HuH-7.5 (cell line): ENCODE results near the gene FANCF.

Source experiments
- DNase-seq: peaks from one replicate; pipeline ENCODE4 v3.0.0; 2011; ENCODE audit warnings: low spot score

Gene FANCF

DNA sequence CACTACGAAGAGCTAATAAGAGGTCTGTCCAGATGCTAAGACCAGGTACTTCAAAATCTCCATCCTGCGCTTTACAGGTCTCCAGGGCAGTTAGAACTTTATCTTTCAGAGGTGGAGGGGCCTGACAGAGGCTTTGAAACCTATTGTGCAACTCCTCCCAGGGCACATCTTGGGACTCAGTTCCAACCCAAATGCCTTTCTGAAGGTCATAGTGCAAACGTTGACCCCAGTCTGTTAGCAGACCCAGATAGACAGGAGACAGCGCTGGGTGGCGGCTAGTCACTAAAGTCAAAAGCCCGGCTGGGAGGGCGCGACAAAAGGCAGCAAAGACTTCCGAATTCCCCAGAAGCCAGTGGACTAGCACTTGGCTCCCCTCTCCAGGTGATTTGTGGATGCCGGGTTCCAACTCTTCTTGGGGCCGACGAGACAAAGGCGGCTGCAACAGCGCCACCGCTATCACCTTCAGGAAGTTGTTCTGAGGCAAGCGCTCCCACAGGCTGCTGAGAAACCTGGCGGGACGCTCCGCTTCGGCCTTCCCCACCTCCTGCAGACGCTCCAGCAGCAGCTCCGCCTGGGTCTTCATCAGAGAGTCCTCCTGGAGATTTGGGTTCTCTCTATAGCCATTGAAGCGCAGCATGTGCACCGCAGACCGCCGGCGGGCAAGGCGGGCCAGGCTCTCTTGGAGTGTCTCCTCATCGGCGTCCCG is 728 bp downstream of the FANCF start:
- DNase-seq = peak; percentile 14

DNA sequence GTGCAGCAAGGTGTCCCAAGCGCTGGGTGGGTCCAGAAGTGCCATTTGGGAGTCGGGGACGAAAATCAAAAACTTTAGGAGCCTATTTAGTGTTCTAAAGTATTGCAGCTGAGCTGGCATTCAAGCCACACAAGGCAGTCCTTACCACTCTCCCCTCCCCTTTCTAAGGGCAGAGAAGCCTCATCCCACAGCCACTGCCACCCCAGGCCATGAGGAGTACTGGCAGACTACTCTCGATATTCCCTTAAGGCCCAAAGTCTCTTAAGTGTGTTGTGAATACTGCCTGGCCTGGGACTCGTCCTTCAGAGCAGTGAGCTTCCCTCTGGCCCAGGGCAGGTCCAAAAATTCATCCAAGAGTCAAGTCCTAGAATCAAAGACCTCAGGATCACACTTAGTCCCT is 7.8 kb downstream of the FANCF start:
- DNase-seq = no peak

DNA sequence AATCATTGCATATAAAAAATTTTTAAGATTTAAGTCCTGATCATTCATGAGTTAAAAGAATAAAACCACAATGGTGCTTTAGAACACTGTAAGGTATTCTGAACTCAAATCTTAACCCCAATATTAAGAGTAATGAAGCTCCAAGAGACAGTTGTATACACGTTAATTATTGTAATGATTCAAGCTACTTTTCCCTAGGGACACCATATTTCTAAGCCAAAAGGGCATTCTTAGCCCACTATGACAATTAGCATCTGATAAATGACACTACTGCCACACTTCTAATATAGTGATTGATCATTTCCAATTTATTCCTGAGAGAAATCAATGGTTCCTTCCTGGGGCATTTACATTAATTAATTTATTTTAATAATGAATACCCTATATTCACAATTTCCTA is 21.7 kb downstream of the FANCF start:
- no peak for DNase-seq

DNA sequence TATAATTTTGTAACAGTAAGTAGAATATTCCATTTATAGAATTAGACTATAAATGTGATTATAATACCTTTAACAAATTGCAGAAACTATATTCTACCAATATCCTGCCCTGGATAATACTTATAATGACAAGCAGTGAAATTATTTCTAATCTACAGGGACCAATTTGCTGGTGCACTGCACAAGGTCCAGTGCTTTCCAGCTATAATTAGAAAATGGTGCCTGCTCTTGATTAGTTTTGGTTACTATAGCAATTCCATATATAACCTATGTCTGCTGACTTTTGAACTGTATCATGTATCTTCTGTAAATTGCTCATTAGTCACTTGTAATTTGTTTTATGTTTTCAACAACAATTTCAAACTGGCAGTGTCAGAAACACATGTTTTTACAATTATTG is 23.1 kb downstream of the FANCF start:
- DNase-seq = no peak

DNA sequence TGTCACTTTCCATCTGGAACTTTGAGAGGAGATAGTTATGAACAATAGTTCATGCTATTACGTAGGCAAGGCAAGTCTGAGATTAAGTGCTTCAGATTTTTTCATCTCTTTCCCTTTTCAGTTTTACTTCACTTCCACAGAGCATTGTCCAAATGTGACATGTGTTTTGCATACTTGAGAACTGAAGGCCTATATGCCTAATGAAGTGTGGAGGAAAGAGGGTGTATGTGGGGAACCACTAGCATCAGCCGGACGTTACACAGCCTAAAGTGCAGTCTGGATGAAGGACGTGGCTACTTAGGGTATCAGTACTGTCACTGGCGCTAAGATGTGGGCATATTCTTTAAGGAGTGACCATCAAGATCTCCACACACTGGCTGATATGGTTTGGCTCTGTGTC is 26.2 kb downstream of the FANCF start:
- DNase-seq = no peak

DNA sequence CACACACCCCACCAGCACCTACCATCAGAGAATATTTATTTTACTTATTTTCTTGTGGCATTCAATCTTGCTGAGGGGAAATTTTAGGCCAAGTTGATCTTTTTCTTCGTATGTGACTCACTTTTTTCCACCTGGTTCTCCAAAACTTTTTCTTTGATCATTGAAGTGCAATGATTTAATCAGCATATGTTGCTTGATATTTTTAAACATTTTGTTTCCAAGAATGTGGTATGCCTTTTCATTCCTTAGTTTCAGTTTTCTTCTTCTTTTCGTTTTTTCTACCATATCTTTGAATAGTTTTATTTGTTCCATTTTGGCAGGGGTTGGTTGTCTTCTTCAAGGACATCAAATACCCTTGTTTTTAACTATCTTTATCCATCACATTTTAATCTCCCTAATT is 28.6 kb downstream of the FANCF start:
- no peak for DNase-seq

DNA sequence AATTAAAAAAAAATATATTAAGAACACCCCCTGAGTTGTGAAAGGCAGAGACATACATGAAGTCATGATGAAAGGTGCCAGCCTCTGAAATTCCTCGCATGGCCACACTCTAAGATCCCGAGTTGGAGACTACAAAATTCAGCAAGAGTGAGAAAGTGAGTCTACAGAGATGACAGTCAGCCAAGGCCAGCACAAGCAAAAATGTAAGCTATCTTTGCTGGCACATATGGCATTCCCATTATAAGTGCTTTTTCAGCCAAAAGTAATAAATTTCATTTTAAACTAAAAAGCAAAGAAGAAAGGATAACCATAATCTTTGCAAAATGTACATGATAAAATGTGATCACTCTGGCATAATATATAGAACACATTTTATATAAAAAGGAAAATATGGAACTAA is 40.6 kb downstream of the FANCF start:
- no peak for DNase-seq

DNA sequence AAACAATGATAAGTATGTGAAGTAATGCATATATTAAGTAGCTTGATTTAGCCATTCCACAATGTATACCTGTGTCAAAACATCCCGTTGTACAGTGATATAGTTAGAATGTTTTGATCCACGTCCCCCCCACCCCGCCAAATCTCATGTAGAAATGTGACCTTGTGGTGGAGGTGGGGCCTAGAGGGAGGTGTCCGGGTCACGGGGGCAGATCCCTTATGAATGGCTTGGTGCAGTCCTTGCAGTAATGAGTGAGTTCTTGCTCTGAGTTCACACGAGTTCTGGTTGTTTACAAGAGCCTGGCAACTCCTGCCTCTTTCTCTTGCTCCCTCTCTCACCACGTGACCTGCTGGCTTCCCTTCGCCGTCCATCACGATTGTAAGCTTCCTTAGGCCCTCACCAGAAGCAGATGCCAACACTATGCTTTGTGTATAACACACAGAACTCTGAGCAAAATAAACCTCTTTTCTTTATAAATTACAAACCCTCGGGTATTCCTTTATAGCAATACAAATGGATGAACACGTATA is 41.6 kb downstream of the FANCF start:
- no peak for DNase-seq

DNA sequence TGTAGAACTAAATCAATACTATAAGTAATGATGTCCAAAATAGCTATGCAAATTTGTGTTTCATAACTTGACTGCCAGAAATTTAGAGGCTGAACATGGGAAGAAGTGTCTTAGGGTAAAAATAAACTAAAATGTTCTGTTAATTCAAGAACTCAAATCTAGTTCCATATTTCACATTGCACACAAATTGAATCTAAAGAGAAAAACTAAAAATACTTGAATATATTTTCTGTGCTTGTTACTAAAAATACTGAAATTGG is 43.5 kb downstream of the FANCF start:
- no peak for DNase-seq

DNA sequence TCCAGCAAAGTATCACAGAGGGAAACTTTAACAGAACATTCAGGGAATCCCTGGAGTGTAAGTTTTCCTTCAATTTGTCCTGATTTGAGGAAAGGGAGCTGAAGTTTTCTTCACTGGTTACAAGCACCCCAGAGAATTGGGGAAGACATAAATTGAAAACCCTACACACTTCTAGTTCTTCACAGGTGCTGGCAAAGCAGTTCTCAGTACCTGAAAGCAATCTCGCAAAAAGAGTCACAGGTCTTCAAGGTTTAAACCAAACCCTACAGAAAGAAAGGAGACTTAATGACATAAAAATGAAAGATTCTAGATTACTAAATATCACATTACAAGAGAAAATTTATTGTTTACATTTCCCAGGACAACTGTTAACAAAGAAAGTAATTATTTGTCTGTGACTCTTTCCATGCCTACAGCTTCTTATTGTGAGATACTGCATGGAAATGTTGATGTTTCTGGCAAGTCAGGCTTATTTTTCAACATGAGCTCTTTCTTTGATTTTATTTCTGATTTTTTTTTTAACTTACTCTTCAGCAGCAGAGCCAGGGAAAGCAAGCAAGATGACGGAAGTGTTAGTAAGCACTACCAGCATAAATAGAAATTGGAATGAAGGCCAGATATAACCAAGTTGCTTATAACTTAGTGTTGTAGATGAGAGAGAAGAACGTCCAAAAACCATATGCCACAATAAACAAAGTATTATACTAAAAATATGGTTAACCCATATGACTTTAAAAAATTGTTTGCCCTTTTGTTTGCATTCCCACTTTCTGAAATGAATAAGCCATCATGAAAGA is 44.1 kb downstream of the FANCF start:
- no peak for DNase-seq

DNA sequence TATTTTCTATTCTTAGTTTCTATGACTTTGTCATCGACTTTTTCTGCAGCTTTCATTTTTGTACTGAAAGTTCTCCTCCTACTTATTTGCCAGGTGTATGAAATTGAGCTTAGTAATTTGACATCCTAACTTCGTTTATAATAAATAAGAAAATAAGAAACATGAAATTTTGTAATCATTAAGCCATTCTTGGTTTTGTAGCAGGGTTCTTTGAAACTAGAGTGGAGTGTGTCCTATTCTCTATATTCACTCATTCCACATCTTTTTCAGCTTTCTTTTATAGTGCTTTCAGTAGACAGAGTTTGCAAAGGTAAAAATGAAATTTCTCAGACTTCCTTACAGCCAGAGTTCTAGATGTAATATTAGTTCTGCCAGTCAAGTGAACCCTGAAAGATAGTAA is 47.8 kb downstream of the FANCF start:
- no peak for DNase-seq
